Measurements from ENCODE around the gene EVI5.

- TF ChIP-seq SUZ12 (IDR thresholded peaks at IDR 0.05) = no peak
- no peak for TF ChIP-seq SP1 (IDR thresholded peaks at IDR 0.05)
- TF ChIP-seq, protein P1, sequence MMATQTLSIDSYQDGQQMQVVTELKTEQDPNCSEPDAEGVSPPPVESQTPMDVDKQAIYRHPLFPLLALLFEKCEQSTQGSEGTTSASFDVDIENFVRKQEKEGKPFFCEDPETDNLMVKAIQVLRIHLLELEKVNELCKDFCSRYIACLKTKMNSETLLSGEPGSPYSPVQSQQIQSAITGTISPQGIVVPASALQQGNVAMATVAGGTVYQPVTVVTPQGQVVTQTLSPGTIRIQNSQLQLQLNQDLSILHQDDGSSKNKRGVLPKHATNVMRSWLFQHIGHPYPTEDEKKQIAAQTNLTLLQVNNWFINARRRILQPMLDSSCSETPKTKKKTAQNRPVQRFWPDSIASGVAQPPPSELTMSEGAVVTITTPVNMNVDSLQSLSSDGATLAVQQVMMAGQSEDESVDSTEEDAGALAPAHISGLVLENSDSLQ (IDR thresholded peaks at IDR 0.05) = no peak
- TF ChIP-seq BHLHE40 (IDR thresholded peaks at IDR 0.05; ENCODE audit: borderline replicate concordance) = no peak
- TF ChIP-seq FOXM1 (IDR thresholded peaks at IDR 0.05; ENCODE audit: borderline replicate concordance) = no peak
- no peak for TF ChIP-seq FOXA1 (IDR thresholded peaks at IDR 0.05)
- no peak for TF ChIP-seq HDGF (IDR thresholded peaks at IDR 0.05; ENCODE audit: borderline replicate concordance)
- TF ChIP-seq ZNF384 (IDR thresholded peaks at IDR 0.05) = no peak
- TF ChIP-seq CTBP1 (IDR thresholded peaks at IDR 0.05; ENCODE audit: borderline replicate concordance) = no peak
- no peak for TF ChIP-seq TARDBP (IDR thresholded peaks at IDR 0.05)
- TF ChIP-seq ELF4 (IDR thresholded peaks at IDR 0.05) = no peak
- no peak for TF ChIP-seq ARNT (IDR thresholded peaks at IDR 0.05)
- no peak for TF ChIP-seq NFRKB (IDR thresholded peaks at IDR 0.05)
- TF ChIP-seq LEF1 (IDR thresholded peaks at IDR 0.05; ENCODE audit: borderline replicate concordance) = no peak
Measured at GRCh38 chr1:92759361-92759760, 25.5 kb downstream of the EVI5 start.

Data from HEK293T (cell line).